Retinal pigment epithelial cell (primary cell): Measurements from ENCODE around the gene LMF1.

ENCODE experiments used
- DNase-seq: peaks from one replicate; pipeline ENCODE4 v3.0.0-alpha.2; 2010; ENCODE audit warnings: low read depth
- H3K4me3 ChIP-seq: 2 replicates; pipeline ENCODE4 v1.5.1; 2011; ENCODE audit warnings: mild to moderate bottlenecking, low read length, control low read depth, moderate library complexity
- CTCF ChIP-seq: conservative IDR thresholded peaks from 2 replicates; pipeline ENCODE4 v1.5.1; 2011; ENCODE audit warnings: low read depth, low read length, control low read depth, inconsistent platforms

LMF1 gene

DNA sequence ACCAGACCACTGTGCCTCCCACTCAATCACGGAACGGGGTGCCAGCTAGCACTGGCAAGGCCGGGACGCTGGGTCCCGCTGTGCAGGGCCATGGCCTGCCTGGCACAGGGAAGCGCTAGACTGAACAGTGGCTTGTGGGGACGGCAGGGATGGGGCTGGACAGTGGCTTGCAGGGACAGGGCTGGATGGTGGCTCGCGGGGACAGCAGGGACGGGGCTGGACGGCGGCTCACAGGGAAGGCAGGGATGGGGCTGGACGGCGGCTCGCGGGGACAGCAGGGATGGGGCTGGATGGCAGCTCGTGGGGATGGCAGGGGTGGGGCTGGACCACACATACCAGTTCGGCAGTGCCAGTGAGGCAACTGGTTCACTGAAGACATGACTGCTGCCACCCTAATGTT is 32.6 kb downstream of the LMF1 start:
- TF ChIP-seq CTCF = no peak
- DNase-seq = no peak
- H3K4me3 ChIP-seq = no peak overlapping the region

DNA sequence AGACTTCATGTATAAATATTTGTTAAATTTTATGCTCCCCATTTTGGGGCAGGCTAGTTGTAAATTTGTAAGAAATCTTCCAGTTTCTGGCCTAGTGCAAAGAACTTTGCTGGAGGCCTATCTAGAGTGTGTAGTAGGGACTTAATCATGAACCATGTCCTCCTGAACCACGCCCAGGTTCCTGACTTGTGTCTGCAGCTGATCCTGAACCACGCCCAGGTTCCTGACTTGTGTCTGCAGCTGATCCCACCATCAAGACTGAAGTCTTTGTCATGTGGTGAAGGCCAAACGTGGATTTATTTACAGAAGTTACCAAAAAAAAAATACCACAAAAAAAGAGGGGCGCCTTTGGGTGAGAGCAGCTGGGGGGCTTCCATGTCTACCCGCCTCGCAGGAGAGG is 33.1 kb downstream of the LMF1 start:
- DNase-seq = no peak
- no peak for TF ChIP-seq CTCF
- no peak overlapping the region for H3K4me3 ChIP-seq

- TF ChIP-seq CTCF = no peak
- no peak overlapping the region for H3K4me3 ChIP-seq
- DNase-seq = no peak
These were observed 33.5 kb downstream of the LMF1 start for GRCh38 chr16:937311-937710.

- DNase-seq = no peak
- H3K4me3 ChIP-seq = no peak overlapping the region
- no peak for TF ChIP-seq CTCF
These were observed 35.1 kb downstream of the LMF1 start for GRCh38 chr16:935684-936083.

- no peak for TF ChIP-seq CTCF
- DNase-seq = no peak
- no peak overlapping the region for H3K4me3 ChIP-seq
These were observed 36.6 kb downstream of the LMF1 start for GRCh38 chr16:934178-934577.

DNA sequence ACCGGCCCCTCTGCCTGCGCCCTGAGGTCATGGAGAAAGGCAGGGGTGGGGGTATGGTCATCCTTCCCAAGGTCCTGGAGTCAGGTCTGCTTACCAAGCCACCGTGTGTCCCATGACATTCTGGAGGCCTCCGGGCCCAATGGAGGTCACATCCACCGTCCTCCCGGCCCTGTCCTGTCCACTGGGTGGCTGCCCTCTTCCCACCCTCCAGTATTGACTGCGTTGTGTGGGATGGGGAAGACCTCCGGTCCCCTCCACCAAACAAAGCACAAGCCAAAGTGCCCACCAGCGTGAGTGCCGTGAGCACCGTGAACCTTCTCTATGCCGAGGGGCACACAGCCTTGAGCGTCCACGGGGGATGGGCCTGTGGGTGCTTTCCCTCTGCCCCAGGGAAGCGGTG is 37.2 kb downstream of the LMF1 start:
- DNase-seq = no peak
- TF ChIP-seq CTCF = no peak
- no peak overlapping the region for H3K4me3 ChIP-seq

- TF ChIP-seq CTCF = no peak
- no peak overlapping the region for H3K4me3 ChIP-seq
- no peak for DNase-seq
These were observed 37.9 kb downstream of the LMF1 start for GRCh38 chr16:932831-933330.
